ENCODE measurements around the gene BCL7A. TPM values are rescaled to one million over a fixed set of nuclear protein-coding genes. Genes with fewer than 3 reads are reported as not detected.
A peak's percentile ranks its signal among the peaks of the same experiment; 100 is the strongest.

Gene BCL7A
- polyA plus RNA-seq, 3 donors, result 0.34 to 0.79 (median 0.56) TPM

DNA sequence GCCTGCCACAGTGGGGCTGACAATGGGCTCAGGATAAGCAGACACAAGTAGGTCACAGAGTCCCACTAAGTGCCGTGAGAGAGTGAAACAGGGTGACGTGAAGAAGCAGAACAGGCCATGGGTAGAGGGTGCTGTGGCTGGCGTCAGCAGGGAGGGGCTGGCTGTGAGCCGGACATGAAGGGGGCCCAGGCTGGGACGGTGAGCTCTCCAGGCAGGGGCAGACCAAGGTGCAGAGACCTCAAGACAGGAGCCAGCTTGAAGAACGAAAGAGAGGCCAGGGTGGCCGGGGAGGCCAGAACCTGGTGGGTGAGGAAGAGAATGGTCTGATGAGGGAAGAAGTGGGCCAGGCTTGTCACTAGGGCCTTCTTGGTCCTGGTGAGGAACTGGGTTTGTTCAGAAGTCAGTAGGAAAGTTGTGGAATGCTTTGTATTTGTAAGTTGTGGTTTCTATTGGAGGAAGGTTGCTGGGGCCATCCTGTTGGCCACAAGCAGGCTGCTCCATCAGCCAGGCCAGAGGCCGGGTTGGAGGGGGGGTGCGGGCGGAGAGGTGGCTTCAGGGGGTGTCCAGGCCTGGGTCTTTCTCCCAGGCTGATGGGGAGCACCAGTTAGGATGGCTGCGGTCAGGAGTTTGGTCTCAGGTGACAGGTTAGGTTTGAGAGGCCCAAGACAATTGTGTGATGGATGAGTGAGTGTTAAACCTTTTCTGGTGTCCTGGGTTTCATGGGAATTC lies 35.5 kb downstream of the BCL7A start:
- Histone ChIP-seq H3K27ac (ENCODE audit: low read depth in 1 of 2, low read length in 2 of 2) (no peak overlapping the region), H3K27me3 (ENCODE audit: control insufficient read depth in 2 of 2, insufficient read depth in 2 of 2, low read length in 2 of 2) (no peaks in the 10 kb centered on the region), H4K20me1 (ENCODE audit: insufficient read depth, low read length) (no peaks in the 10 kb centered on the region), H3K9me3 (replicated peaks in 1 of 2; ENCODE audit: control insufficient read depth in 1 of 2, insufficient read depth in 1 of 2, low read length in 2 of 2) (no peaks in the 10 kb centered on the region), H3K79me2 (ENCODE audit: insufficient read depth, low read length) (no peaks in the 10 kb centered on the region), H3K9ac (ENCODE audit: insufficient read depth, low read length, poor library complexity, severe bottlenecking) (no peak overlapping the region), H3K36me3 (replicated peaks in 1 of 2; ENCODE audit: control insufficient read depth in 1 of 2, insufficient read depth in 2 of 2, low read length in 2 of 2) (no peaks in the 10 kb centered on the region), H3K4me2 (replicated peaks; ENCODE audit: extremely low read depth, low read length, poor library complexity, severe bottlenecking) (no peak overlapping the region), H2AFZ (ENCODE audit: insufficient read depth, low read depth, low read length, poor library complexity, severe bottlenecking) (no peak overlapping the region), H3K4me1 (ENCODE audit: control insufficient read depth in 1 of 2, insufficient read depth in 2 of 2, low read length in 2 of 2) (peaks cover 0 to 3% of the 10 kb centered on the region in 2 donors), H3K4me3 (replicated peaks in 1 of 3; ENCODE audit: low read depth in 2 of 3, low read length in 3 of 3) (no peak overlapping the region)
- peaks cover 0 to 46% of the 10 kb centered on the region in 2 donors for H3K36me3 Mint-ChIP-seq
- no peaks in the 10 kb centered on the region for H3K9me3 Mint-ChIP-seq
- no peak overlapping the region for H3K4me3 Mint-ChIP-seq
- intact Hi-C loops (cut with micrococcal nuclease), result no loop called here
- 93% methylated on average over 10 of the region's 11 CpGs for WGBS (ENCODE audit: insufficient coverage)
- H3K27me3 Mint-ChIP-seq (ENCODE audit: low read depth in 3 of 3), result peaks cover 0 to 2% (median 0%) of the 10 kb centered on the region in 3 donors
- peaks cover 6% of the 10 kb centered on the region for H3K4me1 Mint-ChIP-seq
- DNase-seq, result no peak
- TF ChIP-seq, protein P1, sequence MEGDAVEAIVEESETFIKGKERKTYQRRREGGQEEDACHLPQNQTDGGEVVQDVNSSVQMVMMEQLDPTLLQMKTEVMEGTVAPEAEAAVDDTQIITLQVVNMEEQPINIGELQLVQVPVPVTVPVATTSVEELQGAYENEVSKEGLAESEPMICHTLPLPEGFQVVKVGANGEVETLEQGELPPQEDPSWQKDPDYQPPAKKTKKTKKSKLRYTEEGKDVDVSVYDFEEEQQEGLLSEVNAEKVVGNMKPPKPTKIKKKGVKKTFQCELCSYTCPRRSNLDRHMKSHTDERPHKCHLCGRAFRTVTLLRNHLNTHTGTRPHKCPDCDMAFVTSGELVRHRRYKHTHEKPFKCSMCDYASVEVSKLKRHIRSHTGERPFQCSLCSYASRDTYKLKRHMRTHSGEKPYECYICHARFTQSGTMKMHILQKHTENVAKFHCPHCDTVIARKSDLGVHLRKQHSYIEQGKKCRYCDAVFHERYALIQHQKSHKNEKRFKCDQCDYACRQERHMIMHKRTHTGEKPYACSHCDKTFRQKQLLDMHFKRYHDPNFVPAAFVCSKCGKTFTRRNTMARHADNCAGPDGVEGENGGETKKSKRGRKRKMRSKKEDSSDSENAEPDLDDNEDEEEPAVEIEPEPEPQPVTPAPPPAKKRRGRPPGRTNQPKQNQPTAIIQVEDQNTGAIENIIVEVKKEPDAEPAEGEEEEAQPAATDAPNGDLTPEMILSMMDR (IDR thresholded peaks at IDR 0.05), result no peak
- H3K27ac Mint-ChIP-seq, result peak overlapping the region in 3 of 7 donors; percentile 16 to 66 (median 54)

DNA sequence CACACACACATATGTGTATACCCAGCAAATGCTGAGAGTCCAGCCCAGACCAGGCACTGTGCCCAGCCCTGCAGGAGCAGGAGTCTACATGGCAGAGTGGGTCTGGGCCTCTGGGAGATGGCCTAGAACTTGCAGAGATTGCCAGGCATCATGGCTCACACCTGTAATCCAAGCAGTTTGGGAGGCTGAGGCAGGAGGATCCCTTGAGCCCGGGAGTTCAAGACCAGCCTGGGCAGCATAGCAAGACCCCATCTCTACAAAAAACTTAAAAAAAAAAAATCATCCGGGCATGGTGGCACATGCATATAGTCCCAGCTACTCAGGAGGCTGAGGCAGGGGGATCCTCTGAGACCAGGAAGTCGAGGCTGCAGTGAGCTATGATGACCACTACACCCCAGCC lies 36.1 kb downstream of the BCL7A start:
- 100% methylated on average over 1 of the region's 3 CpGs for WGBS (ENCODE audit: insufficient coverage)
- H4K20me1 ChIP-seq (ENCODE audit: insufficient read depth, low read length), result no peaks in the 10 kb centered on the region
- no peaks in the 10 kb centered on the region for H3K9me3 Mint-ChIP-seq
- no peak overlapping the region for H3K9ac ChIP-seq (ENCODE audit: insufficient read depth, low read length, poor library complexity, severe bottlenecking)
- no peak overlapping the region for H3K4me2 ChIP-seq (replicated peaks; ENCODE audit: extremely low read depth, low read length, poor library complexity, severe bottlenecking)
- H2AFZ ChIP-seq (ENCODE audit: insufficient read depth, low read depth, low read length, poor library complexity, severe bottlenecking), result no peak overlapping the region
- intact Hi-C loops (cut with micrococcal nuclease), result no loop called here
- H3K4me1 ChIP-seq (ENCODE audit: control insufficient read depth in 1 of 2, insufficient read depth in 2 of 2, low read length in 2 of 2), result peaks cover 4 to 5% of the 10 kb centered on the region in 2 donors
- H3K36me3 Mint-ChIP-seq, result peaks cover 0 to 46% of the 10 kb centered on the region in 2 donors
- H3K27ac ChIP-seq (ENCODE audit: low read depth in 1 of 2, low read length in 2 of 2), result no peak overlapping the region
- no peaks in the 10 kb centered on the region for H3K9me3 ChIP-seq (replicated peaks in 1 of 2; ENCODE audit: control insufficient read depth in 1 of 2, insufficient read depth in 1 of 2, low read length in 2 of 2)
- DNase-seq, result no peak
- no peak overlapping the region for H3K4me3 Mint-ChIP-seq
- no peaks in the 10 kb centered on the region for H3K36me3 ChIP-seq (replicated peaks in 1 of 2; ENCODE audit: control insufficient read depth in 1 of 2, insufficient read depth in 2 of 2, low read length in 2 of 2)
- no peak overlapping the region for H3K4me3 ChIP-seq (replicated peaks in 1 of 3; ENCODE audit: low read depth in 2 of 3, low read length in 3 of 3)
- TF ChIP-seq, protein P1 (IDR thresholded peaks at IDR 0.05), result no peak
- peak overlapping the region in 2 of 7 donors; percentile 16 to 66 for H3K27ac Mint-ChIP-seq
- H3K27me3 ChIP-seq (ENCODE audit: control insufficient read depth in 2 of 2, insufficient read depth in 2 of 2, low read length in 2 of 2), result no peaks in the 10 kb centered on the region
- H3K4me1 Mint-ChIP-seq, result peaks cover 6% of the 10 kb centered on the region
- peaks cover 0 to 2% (median 0%) of the 10 kb centered on the region in 3 donors for H3K27me3 Mint-ChIP-seq (ENCODE audit: low read depth in 3 of 3)
- H3K79me2 ChIP-seq (ENCODE audit: insufficient read depth, low read length), result no peaks in the 10 kb centered on the region

Measured in CD14-positive monocyte (primary cell).